NCI-H187 treated with DMSO at 0.1 percent for 48 hours (cell line): ENCODE measurements around the gene PFN4.
A peak's percentile ranks its signal among the peaks of the same experiment; 100 is the strongest.

Experiments
- DNase-seq: peaks from one replicate; lab custom pipeline; 2025; lab: John Stamatoyannopoulos, UW

The PFN4 gene

DNA sequence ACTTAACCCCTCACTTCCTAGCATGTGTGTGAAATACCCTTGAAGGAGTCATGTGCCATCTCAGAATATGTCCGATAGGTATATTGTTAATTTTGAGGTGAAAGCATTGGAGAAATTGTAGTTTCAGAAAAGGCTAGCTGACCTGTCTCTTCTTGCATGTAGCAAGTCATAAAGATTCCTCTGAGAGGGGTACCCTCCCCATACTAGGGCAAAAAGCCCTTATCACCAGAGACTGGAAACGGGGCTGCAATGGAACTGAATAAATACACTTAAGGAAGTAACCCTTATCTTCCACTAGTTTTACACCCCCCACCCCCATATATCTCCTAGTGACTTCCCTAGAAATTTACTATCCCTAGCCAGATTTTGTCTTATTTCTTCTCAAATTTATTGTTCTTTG lies 45.3 kb downstream of the PFN4 start:
- DNase-seq = no peak

DNA sequence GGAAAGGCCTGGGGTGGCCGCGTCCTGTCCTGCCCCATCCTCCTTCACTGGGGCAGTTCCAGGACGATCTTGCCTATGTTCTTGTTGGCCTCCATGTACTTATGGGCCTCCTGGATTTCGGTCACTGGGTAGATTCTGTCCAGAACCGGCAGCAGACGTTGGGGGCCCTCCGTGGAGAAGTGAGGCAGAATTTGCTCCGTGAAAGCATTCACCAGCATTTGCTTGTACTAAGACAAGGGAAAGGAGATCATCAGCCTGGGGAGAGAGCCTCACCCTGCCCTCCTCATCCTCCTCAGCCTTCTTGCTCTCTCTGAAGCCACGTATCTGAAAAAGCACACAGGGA lies 45.6 kb downstream of the PFN4 start:
- DNase-seq = no peak

- DNase-seq = no peak
Observed at GRCh38 chr2:24076849-24077534, 46.1 kb downstream of the PFN4 start.

DNA sequence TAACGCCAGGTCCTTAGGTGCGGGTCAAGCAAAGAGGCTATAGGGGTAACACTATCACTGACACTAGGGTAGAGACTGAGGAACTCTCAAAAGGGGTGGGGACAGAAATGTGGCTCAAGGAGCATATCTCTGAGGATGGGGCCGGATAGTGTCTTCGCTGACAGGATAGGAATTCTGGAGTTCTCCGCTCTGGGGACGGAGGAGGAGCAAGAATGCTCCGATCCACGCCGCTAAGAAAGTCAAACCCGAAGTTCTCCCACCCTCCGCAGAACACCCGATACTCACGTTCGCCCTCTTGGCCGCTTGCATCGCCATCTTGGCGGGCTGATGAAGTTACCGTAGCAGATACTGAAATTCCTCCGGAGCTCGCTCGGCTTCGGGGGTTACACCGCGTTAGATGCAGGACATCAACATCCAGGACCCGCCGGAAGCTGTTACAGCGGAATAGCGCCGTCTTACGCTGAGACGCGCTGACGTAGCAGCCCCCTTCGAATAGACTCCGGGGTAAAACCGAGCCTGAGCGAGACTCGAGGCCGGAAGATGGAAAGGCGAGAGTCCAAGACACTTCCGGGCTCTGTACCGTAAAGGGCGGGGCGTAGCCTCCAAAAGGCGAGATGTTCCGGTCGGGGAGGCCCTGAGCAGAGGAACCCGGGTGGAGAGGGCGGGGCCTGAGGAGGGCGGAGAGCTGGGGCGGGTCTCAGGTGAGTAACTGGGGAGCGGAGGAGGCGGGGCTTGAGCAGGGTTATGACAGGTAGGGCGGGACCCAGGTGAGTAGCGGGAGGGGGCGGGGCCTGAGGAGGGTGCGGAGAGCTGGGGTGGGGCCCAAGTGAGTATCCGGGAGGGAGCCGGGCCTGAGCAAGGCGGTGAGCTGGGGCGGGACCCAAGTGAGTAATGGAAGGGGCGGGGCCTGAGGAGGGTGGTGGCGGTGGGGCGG lies 47.0 kb downstream of the PFN4 start, which contains the start of gene SF3B6:
SF3B6 (minus strand) TSS at position 412 of the 934 bp plus-strand sequence; CDS start at position 315, 97 bp downstream.
- DNase-seq = peak; percentile 99

DNA sequence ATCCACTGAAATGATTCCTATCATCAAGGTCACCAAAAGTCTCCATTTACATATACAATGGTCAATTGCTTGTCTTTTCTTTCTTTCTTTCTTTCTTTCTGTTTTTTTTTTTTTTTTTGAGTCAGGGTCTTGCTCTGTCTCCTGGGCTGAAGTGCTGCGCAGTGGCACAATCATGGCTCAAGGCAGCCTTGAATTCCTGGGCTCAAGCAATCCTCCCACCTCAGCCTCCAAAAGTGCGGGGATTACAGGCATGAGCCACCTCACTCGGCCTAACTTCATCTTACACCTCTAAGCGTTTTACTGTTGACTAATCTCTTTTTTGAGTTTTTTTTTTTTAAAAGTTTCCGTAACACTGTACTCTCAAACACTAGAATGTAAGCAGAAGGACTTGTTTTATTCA lies 47.9 kb downstream of the PFN4 start:
- DNase-seq = no peak

- no peak for DNase-seq
Observed at GRCh38 chr2:24073816-24074215, 49.3 kb downstream of the PFN4 start.

- DNase-seq = no peak
Observed at GRCh38 chr2:24072259-24072658, 50.9 kb downstream of the PFN4 start.

DNA sequence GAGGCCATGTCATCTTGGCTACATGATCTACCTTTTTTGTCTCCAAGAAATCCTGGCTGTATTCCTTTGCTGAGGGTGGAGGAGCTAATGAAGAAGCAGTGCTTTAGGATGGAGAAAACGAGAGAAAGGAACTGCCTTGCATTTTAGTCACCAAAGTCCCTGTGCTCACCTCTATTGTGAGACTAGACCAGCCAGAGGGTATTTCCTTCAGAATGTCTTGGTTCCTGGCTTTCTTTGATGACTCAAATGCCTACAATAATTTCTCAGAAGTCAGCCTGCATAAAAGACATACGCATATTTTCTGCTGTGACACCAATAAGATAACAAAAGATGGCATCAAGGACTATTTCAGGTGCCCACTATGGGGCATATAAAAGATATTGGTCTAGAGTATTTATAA lies 57.8 kb downstream of the PFN4 start:
- no peak for DNase-seq
